Measurements from ENCODE around the gene AQP9. TPM values are rescaled to one million over a fixed set of nuclear protein-coding genes. Genes with fewer than 3 reads are reported as not detected.

Gene AQP9
- total and polyA plus RNA-seq, 4 experiments from 2014 or later, result 0.32 to 0.50 TPM; not detected in 2

DNA sequence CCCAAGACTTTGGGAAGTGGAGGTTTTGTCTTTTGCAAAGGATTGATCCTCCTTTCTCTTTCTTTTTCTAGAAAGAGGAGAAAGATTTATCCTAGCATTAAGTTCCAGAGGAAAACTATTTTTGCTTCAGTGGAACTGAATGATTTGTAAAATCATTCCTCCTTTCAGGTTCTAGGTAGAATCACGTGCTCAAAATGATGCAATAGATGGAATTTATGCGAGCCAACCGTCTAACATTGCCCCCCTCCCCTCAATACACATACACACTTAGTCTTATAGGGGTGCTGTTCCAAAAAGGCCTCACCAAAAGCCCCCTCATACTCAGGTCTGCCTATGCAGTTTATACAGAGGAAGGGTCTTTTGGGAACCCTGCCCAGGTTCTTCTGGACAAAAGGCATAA, 85.3 kb downstream of the AQP9 start:
- ChIA-PET POLR2A (ENCODE audit: partially characterized antibody) (no interaction called here), CTCF (ENCODE audit: partially characterized antibody) (interaction anchor here (0.6 to 1.0 kb wide), 2 partner anchors 11 to 1305 kb away, joined by 3 read pairs; no protein-coding TSS in a partner anchor)
- H3K36me3 Mint-ChIP-seq, result no peaks in the 10 kb centered on the region
- Histone ChIP-seq H3K36me3 (ENCODE audit: insufficient read depth, low read length) (no peaks in the 10 kb centered on the region), H3K27ac (ENCODE audit: low read depth, low read length) (no peak overlapping the region), H3K9me3 (ENCODE audit: control insufficient read depth in 1 of 2, low read length in 2 of 2) (no peaks in the 10 kb centered on the region), H3K4me1 (ENCODE audit: insufficient read depth, low read length) (no peaks in the 10 kb centered on the region), H3K27me3 (ENCODE audit: insufficient read depth, low read length) (no peaks in the 10 kb centered on the region), H3K4me3 (ENCODE audit: low read length in 2 of 2) (no peak overlapping the region)
- H3K27ac Mint-ChIP-seq, result no peak overlapping the region
- H3K4me3 Mint-ChIP-seq, result no peak overlapping the region
- intact Hi-C loops (cut with micrococcal nuclease), result loop anchor here (10.0 kb wide), 1 partner anchor 671 kb away; no protein-coding TSS in a partner anchor
- peaks cover 3 to 10% of the 10 kb centered on the region in 2 donors for H3K27me3 Mint-ChIP-seq
- H3K9me3 Mint-ChIP-seq, result peaks cover 0 to 7% (median 0%) of the 10 kb centered on the region in 8 donors
- peaks cover 0 to 5% (median 2%) of the 10 kb centered on the region in 4 donors for H3K4me1 Mint-ChIP-seq
- DNase-seq, result no peak

GRCh38 chr15:58224068-58224467, 85.9 kb downstream of the AQP9 start:
- Histone ChIP-seq H3K4me3 (ENCODE audit: low read length in 2 of 2) (no peak overlapping the region), H3K36me3 (ENCODE audit: insufficient read depth, low read length) (no peaks in the 10 kb centered on the region), H3K27me3 (ENCODE audit: insufficient read depth, low read length) (no peaks in the 10 kb centered on the region), H3K27ac (ENCODE audit: low read depth, low read length) (no peak overlapping the region), H3K4me1 (ENCODE audit: insufficient read depth, low read length) (no peaks in the 10 kb centered on the region), H3K9me3 (ENCODE audit: control insufficient read depth in 1 of 2, low read length in 2 of 2) (no peaks in the 10 kb centered on the region)
- CTCF ChIA-PET (ENCODE audit: partially characterized antibody), result interaction anchor here (0.6 kb wide), 2 partner anchors 617 to 1304 kb away, joined by 3 read pairs; no protein-coding TSS in a partner anchor
- Mint-ChIP-seq H3K36me3 (no peaks in the 10 kb centered on the region), H3K4me1 (peaks cover 2 to 12% (median 8%) of the 10 kb centered on the region in 4 donors), H3K9me3 (peaks cover 0 to 7% (median 0%) of the 10 kb centered on the region in 8 donors), H3K4me3 (no peak overlapping the region), H3K27me3 (peaks cover 5 to 12% of the 10 kb centered on the region in 2 donors), H3K27ac (no peak overlapping the region)
- intact Hi-C loops (cut with micrococcal nuclease), result loop anchor here (10.0 kb wide), 1 partner anchor 671 kb away; no protein-coding TSS in a partner anchor
- DNase-seq, result no peak
- POLR2A ChIA-PET (ENCODE audit: partially characterized antibody), result no interaction called here

- H3K4me3 Mint-ChIP-seq, result no peak overlapping the region
- no peak overlapping the region for H3K4me3 ChIP-seq (ENCODE audit: low read length in 2 of 2)
- no peak overlapping the region for H3K27ac Mint-ChIP-seq
- ChIA-PET POLR2A (ENCODE audit: partially characterized antibody) (interaction anchor here (1.0 kb wide), 1 partner anchor 543 kb away, joined by 3 read pairs; the partner anchor contains the start of gene MINDY2), CTCF (ENCODE audit: partially characterized antibody) (interaction anchor here (0.6 to 4.7 kb wide), 28 partner anchors 10 to 1304 kb away, joined by 3 to 36 read pairs (median 3); partner anchors contain the start of gene MINDY2)
- intact Hi-C loops (cut with micrococcal nuclease), result loop anchor here (1.0 to 10.0 kb wide), 4 partner anchors 533 to 754 kb away; no protein-coding TSS in a partner anchor
- no peaks in the 10 kb centered on the region for H3K9me3 ChIP-seq (ENCODE audit: control insufficient read depth in 1 of 2, low read length in 2 of 2)
- H3K27ac ChIP-seq (ENCODE audit: low read depth, low read length), result no peak overlapping the region
- no peaks in the 10 kb centered on the region for H3K27me3 ChIP-seq (ENCODE audit: insufficient read depth, low read length)
- H3K36me3 ChIP-seq (ENCODE audit: insufficient read depth, low read length), result no peaks in the 10 kb centered on the region
- H3K4me1 Mint-ChIP-seq, result peaks cover 4 to 14% (median 11%) of the 10 kb centered on the region in 4 donors
- H3K27me3 Mint-ChIP-seq, result peaks cover 7 to 17% of the 10 kb centered on the region in 2 donors
- DNase-seq, result peak in 4 of 5 donors; percentile 49 to 58 (median 54)
- H3K4me1 ChIP-seq (ENCODE audit: insufficient read depth, low read length), result no peaks in the 10 kb centered on the region
- no peaks in the 10 kb centered on the region for H3K36me3 Mint-ChIP-seq
- H3K9me3 Mint-ChIP-seq, result no peaks in the 10 kb centered on the region
Measured at GRCh38 chr15:58227706-58228543, 89.7 kb downstream of the AQP9 start.

DNA sequence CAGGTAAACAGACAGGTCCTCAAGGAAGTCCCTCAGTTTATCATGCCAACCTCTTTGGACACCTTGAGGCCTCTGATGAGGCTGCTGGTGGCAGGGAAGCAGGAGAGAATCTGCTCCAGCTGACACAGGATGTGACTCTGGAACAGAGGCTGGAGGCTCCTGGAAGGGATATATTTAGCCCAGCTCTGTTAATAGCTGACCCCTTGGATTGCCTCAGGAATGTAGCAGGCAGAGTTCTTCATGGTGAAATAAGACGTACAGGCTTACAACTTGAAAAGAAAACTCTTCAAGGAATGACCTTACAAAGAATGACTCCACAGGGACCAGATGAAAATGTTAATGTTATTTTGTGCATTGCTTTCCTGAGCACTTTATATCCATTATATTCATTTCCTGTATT, 90.5 kb downstream of the AQP9 start:
- no peak overlapping the region for H3K27ac Mint-ChIP-seq
- Histone ChIP-seq H3K9me3 (ENCODE audit: control insufficient read depth in 1 of 2, low read length in 2 of 2) (no peaks in the 10 kb centered on the region), H3K4me1 (ENCODE audit: insufficient read depth, low read length) (no peaks in the 10 kb centered on the region), H3K36me3 (ENCODE audit: insufficient read depth, low read length) (no peaks in the 10 kb centered on the region), H3K27me3 (ENCODE audit: insufficient read depth, low read length) (no peaks in the 10 kb centered on the region), H3K27ac (ENCODE audit: low read depth, low read length) (no peak overlapping the region), H3K4me3 (ENCODE audit: low read length in 2 of 2) (no peak overlapping the region)
- peaks cover 4 to 14% (median 11%) of the 10 kb centered on the region in 4 donors for H3K4me1 Mint-ChIP-seq
- DNase-seq, result no peak
- CTCF ChIA-PET (ENCODE audit: partially characterized antibody), result interaction anchor here (0.9 to 4.7 kb wide), 12 partner anchors 38 to 1304 kb away, joined by 3 to 36 read pairs (median 4); partner anchors contain the start of gene MINDY2
- intact Hi-C loops (cut with micrococcal nuclease), result loop anchor here (5.0 to 10.0 kb wide), 2 partner anchors 666 to 754 kb away; no protein-coding TSS in a partner anchor
- no peaks in the 10 kb centered on the region for H3K36me3 Mint-ChIP-seq
- peak overlapping the region in 1 of 8 donors; percentile 66 for H3K4me3 Mint-ChIP-seq
- no peaks in the 10 kb centered on the region for H3K9me3 Mint-ChIP-seq
- H3K27me3 Mint-ChIP-seq, result peaks cover 7 to 21% of the 10 kb centered on the region in 2 donors
- POLR2A ChIA-PET (ENCODE audit: partially characterized antibody), result interaction anchor here (1.0 kb wide), 1 partner anchor 542 kb away, joined by 3 read pairs; the partner anchor contains the start of gene MINDY2

DNA sequence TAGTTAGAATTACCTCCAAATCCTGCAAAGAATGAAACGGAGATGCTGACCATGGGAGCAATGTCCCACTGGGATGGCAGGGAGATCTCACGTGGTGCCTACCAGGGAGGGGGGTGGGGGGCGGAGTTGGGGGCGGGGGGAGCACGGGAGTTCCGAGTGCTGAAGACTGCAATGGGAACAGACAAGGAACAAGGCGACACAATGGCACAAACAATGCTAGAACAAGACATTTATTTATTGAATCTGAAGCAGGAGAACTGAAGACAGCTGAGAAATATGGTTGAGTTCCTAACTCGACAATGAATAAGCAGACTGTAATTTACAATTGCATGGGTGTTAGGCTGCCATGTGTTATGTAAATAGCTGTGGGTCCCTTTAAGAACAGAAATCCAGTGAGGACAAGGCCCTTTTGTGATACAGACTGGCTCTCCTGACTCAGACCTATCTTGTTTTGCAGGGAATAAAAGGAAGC, 91.2 kb downstream of the AQP9 start:
- no peak overlapping the region for H3K27ac Mint-ChIP-seq
- H3K27me3 ChIP-seq (ENCODE audit: insufficient read depth, low read length), result no peaks in the 10 kb centered on the region
- peaks cover 4 to 14% (median 11%) of the 10 kb centered on the region in 4 donors for H3K4me1 Mint-ChIP-seq
- no peak overlapping the region for H3K4me3 ChIP-seq (ENCODE audit: low read length in 2 of 2)
- intact Hi-C loops (cut with micrococcal nuclease), result loop anchor here (5.0 to 10.0 kb wide), 2 partner anchors 665 to 753 kb away; no protein-coding TSS in a partner anchor
- H3K27me3 Mint-ChIP-seq, result peaks cover 7 to 21% of the 10 kb centered on the region in 2 donors
- peak overlapping the region in 1 of 8 donors; percentile 66 for H3K4me3 Mint-ChIP-seq
- H3K9me3 ChIP-seq (ENCODE audit: control insufficient read depth in 1 of 2, low read length in 2 of 2), result no peaks in the 10 kb centered on the region
- no peaks in the 10 kb centered on the region for H3K36me3 Mint-ChIP-seq
- POLR2A ChIA-PET (ENCODE audit: partially characterized antibody), result no interaction called here
- DNase-seq, result no peak
- no peaks in the 10 kb centered on the region for H3K9me3 Mint-ChIP-seq
- CTCF ChIA-PET (ENCODE audit: partially characterized antibody), result interaction anchor here (0.8 to 4.7 kb wide), 4 partner anchors 688 to 1303 kb away, joined by 3 to 36 read pairs (median 3); no protein-coding TSS in a partner anchor
- H3K4me1 ChIP-seq (ENCODE audit: insufficient read depth, low read length), result no peaks in the 10 kb centered on the region
- H3K27ac ChIP-seq (ENCODE audit: low read depth, low read length), result no peak overlapping the region
- H3K36me3 ChIP-seq (ENCODE audit: insufficient read depth, low read length), result no peaks in the 10 kb centered on the region

- Mint-ChIP-seq H3K9me3 (no peaks in the 10 kb centered on the region), H3K4me1 (peaks cover 4 to 14% (median 11%) of the 10 kb centered on the region in 4 donors), H3K27me3 (peaks cover 7 to 21% of the 10 kb centered on the region in 2 donors), H3K27ac (no peak overlapping the region), H3K36me3 (no peaks in the 10 kb centered on the region), H3K4me3 (no peak overlapping the region)
- ChIA-PET CTCF (ENCODE audit: partially characterized antibody) (no interaction called here), POLR2A (ENCODE audit: partially characterized antibody) (no interaction called here)
- no peak for DNase-seq
- intact Hi-C loops (cut with micrococcal nuclease), result no loop called here
- Histone ChIP-seq H3K4me1 (ENCODE audit: insufficient read depth, low read length) (no peaks in the 10 kb centered on the region), H3K36me3 (ENCODE audit: insufficient read depth, low read length) (no peaks in the 10 kb centered on the region), H3K9me3 (ENCODE audit: control insufficient read depth in 1 of 2, low read length in 2 of 2) (no peaks in the 10 kb centered on the region), H3K27ac (ENCODE audit: low read depth, low read length) (no peak overlapping the region), H3K27me3 (ENCODE audit: insufficient read depth, low read length) (no peaks in the 10 kb centered on the region), H3K4me3 (ENCODE audit: low read length in 2 of 2) (no peak overlapping the region)
Measured at GRCh38 chr15:58232281-58233065, 94.3 kb downstream of the AQP9 start.

Measured in CD4-positive, alpha-beta memory T cell (primary cell).